Hematopoietic multipotent progenitor cell treated with erythropoietin and hydrocortisone succinate and interleukin-3 and kit ligand, for 8 days (in vitro differentiated cells): ENCODE data around the gene PRR15L.
A peak's percentile ranks its signal among the peaks of the same experiment; 100 is the strongest.

Experiments
- DNase-seq: peaks from one replicate; pipeline ENCODE4 v3.0.0-alpha.2; 2015

PRR15L gene

DNA sequence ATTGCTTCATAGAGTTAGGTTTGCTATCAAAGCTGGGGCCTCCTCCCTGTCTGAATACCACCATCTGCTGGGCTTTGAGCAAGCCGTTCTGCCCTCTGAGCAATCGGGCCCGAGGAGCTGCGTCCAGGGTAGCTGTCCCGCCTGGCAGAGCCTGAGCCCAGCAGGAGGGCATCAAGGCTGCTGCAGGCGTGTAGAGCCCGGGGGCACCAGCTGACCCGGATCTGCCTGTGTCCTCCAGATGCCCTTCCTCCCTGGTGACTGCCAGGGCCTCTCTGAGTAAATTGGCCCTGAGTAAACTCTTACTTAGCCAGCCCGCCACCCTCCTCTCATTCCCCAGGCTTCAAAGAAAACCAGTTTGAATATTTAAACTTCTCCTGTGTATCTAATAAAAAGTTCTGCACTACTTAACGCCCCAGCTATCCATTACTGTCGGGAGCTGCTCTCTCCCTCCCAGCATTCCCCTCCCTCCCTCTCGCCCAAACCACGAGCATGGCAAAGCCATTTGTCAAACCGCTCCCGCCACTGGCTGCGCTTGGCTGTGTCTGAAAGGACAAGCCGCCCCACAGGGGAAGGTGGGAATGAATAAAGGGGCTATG, 29.7 kb upstream of the PRR15L start:
- DNase-seq, result no peak

DNA sequence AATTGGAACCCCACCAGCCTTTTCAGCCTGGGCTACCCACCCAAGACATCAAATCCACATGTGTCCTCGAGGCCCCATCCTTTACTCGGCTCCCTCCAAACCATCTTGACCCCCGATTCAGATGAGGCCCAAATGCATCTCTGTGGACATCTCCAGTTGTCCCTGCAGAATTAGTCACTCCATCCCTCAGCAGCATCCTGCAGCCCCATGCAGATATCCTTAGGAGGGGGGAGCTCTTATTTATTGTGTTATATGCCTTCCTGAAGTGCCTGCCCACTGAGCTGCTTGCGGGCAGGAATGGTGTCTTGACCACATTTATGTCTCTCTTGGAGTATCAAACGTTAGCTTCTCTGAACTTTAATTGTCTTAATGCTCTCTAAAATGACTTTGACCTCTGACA, 28.8 kb upstream of the PRR15L start:
- DNase-seq, result no peak

DNA sequence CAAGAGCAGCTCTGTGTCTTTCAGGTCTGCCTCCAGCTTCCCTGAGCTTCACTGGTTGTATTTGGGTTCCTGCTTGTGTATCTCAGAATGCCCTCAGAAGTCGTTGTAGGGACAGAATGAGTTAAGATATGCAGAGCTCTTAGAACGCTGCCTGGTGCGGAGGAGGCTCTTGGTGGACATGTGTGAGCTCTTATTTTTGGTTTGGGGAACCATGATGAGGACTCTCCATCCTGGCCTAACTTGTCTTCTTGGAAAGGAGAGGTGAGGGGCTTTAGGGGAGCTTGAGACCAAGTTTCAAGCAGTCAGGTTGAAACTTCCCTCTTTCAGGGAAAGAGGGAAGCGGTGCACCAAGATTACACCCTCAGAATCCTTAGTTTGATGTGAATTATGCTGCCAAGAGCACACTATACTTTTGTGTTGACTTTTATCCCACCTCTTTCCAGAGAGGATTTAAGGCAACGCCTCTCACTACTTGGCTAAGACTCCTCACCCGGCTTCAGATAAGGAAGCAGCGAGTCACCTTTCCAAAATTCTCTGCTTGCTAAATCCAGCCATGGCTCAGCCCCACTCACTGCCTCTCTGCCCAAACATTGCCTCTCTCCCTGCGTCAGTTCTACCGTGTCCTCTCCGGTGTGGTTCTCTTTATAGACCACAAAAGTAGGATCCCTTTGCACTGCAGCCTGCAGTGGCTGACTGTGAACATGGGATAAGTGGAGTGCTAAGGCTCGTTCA, 26.0 kb upstream of the PRR15L start:
- no peak for DNase-seq

DNA sequence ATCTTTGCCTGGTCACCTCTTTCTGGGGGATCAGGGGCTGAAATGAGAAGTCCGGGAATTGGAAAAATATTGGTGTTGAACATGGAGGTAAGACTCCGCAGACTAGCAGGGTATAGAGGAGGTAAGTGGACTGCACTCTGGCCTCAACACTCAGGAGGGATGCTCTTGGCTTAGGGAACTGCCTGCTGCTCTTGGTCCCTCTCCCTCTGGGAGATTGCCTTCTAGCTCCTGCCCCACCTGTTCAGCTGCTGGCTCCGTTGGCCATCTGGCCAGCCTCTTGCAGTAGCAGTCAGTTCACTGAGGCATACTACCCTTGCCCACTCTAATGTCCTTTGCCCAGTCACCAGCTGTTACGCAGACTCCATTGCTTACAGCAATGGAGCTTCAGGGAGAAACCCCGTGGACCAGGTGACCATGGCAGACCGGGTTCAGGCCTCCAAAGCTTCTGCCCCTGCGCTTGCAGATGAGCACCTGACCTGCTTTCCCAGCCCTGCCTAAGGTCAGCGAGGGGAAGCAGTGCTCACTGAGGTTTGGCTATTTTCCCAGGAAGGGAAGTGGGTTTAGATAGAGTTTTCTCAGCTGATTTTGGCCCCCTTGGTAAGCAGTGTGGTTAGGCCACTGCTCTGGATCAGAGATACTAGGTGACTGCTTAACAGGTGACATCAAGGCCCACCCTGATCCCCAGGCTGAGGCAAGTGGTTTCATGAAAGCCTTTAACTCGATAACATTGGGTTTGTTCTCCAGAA, 25.1 kb upstream of the PRR15L start:
- DNase-seq, result no peak

DNA sequence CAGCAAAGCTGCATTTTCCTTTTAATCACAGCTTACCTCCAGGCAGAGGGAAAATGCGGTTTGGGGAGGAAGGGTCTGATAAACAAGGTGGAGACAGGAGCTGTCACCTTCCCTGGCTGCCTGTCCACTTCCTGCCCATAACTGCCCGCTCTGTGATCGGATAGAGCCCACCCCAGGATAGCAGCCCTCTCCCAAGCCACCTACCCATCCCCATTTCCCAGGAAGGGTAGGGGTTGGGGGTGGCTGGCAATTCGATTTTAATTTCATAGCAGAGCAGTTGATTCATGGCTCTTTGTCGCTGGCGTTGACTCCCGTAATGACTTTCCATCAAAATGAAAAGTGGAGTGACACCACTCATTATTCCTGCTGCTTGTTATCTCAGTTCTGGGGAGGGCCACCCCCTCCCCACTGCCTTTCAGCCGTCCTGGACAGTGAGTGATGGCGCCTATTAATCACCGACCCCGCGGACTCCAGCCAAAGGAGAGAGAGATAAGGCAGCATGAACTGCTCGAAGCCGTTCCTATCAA, 24.5 kb upstream of the PRR15L start:
- DNase-seq, result no peak

DNA sequence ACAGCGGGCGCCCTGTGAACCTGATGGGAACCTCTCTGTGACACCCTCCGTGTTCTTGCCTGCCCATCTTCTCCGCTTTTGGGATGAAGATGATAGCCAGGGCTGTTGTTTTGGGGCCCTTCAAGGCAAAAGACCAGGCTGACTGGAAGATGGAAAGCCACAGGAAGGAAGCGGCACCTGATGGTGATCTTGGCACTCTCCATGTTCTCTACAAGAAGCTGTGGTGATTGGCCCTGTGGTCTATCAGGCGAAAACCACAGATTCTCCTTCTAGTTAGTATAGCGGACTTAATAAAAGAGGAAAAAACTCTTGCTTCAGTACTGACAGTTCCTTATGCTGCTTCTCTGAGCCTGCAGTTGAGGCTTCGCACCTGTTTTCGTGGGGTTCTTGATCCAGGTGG, 23.8 kb upstream of the PRR15L start:
- DNase-seq, result peak; percentile 27

DNA sequence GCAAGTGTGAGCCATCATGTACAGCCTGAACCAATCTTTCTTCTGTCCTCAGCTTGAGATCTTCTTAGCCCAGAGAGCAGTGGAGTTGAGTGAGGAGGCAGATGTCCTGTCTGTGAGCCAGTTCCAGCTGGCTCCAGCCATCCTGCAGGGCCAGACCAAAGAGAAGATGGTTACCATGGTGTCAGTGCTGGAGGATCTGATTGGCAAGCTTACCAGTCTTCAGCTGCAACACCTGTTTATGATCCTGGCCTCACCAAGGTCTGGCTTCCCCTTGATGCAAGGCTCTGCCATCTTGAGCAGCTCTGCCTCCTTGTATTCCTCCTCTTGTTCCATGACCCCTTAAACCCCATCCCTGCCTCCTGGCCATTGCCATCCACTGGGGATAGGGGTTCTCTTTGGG, 22.9 kb upstream of the PRR15L start:
- no peak for DNase-seq

DNA sequence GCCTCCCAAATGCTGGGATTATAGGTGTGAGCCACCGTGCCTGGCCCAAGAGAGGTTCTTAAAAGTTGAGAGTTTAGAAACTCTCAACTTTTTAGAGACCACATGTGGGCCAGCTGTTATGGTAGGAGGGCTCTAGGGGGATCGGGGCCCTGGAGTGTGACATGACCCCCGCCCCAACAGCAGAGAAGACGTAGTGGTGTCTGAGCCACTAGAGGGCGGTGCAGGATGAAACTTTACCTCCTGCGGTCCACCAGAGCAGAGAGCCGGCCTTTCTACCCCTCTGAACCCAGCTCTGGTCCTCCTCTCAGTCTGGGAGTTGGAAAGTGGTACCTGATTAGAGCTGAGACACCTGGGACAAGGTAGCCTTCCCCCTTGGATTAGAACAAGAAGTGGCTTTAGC, 20.6 kb upstream of the PRR15L start:
- peak; percentile 61 for DNase-seq

DNA sequence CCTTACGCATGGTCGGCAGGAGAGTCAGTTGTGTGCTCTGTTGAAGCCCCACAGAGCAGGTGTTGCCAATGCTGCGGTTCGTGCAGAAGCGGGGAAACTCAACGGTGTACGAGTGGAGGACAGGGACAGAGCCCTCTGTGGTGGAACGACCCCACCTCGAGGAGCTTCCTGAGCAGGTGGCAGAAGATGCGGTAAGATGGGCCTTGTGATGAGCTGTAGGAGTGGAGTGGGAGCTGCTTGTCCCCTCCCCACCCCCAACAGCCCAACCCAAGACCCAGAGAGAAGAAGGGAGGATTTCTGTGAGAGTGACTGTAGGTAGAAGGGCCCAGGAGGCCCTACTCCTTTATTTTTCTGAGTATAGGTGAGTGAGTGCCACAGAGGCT, 18.1 kb upstream of the PRR15L start:
- no peak for DNase-seq

DNA sequence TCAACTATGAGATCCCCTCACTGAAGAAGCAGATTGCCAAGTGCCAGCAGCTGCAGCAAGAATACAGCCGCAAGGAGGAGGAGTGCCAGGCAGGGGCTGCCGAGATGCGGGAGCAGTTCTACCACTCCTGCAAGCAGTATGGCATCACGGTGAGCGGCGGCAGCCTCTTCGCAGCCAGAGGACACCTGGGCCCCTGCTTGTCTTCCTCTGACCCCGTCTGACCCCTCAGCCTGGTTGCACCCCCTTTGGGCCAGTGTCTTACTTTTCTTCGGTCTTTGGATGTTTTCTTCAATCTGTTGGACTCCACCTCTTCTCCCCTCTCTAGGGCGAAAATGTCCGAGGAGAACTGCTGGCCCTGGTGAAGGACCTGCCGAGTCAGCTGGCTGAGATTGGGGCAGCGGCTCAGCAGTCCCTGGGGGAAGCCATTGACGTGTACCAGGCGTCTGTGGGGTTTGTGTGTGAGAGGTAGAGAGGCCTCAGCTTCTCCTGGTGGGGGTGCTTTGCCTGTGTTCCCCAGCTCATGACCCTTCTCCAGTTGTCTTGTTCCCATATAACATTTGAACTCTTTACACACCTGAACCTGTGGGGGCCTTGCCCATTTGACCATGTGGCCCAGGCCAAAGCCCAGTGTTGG, 17.6 kb upstream of the PRR15L start:
- DNase-seq, result no peak

DNA sequence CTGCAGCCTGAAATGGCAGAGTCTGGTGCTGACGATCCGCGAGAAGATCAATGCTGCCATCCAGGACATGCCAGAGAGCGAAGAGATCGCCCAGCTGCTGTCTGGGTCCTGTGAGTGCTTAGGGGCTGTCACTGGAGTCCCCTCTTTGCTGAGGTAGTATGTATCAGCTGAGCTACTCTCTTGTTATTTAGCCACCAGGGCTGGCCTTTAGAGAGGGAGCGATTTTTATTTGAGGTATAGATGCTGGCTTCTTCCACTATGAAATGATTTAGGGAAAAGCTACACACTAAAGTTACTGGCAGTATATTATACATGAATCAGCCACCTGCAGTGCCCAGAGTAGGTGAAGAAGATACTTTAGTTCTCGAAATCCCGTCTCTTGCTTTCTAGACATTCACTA, 15.9 kb upstream of the PRR15L start:
- no peak for DNase-seq

DNA sequence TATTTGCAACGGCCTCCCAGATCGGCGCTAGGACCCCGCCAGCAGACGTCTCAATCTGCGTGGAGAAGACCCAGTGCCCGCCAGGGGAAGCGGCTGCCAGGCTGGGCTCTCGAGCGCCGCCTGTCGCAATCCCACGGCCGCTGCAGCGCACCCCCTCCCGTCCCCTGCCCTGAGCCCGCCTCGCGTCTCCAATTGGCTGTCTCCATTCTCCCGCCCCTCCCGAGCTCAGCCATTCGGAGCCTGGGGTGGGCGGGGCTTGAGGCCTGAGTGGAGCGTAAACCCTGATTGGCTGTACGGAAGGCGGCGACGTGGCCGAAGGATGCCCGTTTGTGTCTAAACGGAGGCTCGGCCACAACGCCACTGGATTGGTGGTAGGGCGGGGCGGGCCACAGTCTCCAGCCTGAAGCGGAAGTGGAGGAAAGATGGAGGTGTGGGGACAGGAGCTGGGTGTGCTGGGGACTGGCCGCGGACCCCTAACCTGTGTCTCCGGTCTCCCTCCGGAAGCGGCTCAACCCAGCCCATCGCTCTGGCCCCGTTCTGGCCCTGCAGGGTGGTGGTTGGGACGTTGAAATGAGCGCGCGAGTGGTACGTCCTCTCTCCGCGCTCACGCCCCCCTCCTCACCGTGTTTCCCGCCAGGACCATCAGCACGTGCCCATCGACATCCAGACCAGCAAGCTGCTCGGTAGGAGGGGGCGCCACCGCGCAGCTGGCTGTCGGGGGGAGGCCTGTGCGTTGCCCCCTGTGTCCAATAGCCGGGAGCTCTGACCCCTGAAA, 13.2 kb upstream of the PRR15L start, which contains the start of gene CDK5RAP3:
CDK5RAP3 (plus strand) TSS at position 389 of the 775 bp plus-strand sequence; CDS start at position 423, 34 bp downstream.
- peak; percentile 99 for DNase-seq

DNA sequence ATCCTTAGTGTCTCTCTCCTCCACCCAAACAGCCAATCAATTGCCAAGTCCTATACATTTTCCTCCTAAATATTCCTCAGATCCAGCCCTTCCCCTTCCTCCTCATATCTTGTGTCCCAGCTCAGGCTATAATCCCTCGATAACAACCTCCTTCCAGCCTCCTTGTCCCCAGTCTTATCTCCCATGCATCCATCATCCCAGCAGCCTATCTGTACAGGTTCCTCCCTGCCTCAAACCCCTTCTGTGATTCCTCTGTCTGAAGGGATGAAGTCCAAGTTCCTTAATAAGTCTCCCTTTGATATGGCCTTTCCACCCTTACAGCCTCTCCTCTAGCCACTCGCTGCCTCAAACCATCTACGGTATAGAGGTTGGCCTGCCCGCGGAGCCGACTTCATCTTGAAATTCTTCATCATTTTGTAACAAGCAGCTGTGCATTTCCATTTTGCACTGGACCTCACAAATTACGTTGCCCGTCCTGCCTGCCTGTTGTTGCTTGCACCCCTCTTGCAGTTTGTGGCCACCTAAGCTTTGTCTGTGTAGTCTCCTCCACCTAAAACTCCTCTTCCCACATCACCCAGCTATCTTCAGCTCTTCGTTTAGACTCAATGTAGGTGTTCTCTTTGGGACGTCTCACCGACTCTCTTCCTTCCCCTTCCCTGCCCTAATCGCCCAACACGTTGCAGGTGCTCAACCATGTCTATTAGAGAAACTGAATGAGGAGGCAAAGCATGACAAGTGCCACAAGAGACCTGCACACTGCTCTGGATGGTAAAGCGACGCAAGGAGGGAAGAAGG, 12.4 kb upstream of the PRR15L start:
- no peak for DNase-seq

DNA sequence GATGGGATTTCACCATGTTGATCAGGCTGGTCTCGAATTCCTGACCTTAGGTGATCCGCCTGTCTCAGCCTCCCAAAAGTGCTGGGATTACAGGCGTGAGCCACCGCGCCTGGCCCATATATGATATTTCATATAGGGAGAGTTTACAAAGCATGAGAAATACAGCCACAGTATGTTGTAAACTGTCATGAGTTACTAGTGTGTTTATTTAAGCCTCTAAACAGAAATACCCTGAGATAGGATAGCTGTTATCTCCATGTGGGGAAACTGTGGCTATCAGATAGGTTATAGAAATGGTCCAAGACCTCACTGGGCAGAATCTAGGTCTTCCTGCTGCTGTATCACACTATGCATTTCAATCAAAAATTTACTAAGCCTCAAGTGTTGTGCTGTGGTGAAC, 11.2 kb upstream of the PRR15L start:
- DNase-seq, result no peak

DNA sequence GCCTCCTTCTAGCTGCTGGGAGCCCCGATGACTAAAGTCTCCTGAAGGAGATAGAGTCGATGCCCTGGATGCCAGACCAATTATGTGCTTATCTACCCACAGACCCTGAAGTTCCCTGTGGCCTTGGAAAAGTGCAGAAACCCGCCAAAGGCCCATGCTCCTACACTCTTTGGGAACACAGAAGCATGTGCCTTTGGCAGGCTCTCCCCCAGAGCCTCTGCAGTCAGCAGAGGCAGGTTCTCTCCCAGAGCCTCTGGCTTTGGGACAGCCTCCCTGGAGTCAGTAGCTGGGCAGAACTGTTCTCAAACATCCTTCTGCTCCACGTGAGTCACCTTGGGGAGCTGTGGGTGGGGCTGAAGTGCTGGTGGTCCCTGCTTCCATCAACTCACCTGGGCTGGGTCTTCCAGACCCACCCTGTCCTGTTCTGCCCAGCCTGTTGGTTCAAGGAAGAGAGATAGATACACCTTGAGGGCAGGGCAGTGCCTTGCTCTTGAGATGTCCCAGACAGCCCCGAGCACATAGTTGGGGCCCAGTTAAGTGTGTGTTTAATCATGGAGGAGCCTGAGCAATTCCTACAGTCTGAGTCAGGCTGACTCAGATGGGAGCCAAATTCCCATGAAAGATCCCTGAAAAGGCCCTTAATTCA, 10.0 kb upstream of the PRR15L start:
- no peak for DNase-seq

DNA sequence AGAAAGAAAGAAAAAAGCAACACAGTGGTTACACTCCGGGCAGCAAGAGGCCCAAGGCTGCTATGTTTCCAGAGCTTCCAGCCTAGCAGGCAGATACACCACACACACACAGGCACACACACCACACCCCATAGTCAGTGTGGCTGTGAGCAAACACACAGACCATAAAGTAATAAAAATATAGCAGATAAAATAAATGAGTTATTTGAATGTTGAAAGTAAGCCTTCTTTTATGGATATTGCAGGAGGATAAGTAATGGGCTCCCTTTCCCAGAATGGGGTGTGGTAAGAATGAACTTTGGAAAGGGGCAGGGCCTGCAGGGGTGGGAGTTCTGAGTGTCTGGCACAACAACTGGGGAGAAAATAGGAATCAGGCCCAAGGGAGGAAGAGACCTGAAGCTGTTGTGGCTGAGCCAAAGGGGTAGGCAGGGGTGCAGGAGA, 8.4 kb upstream of the PRR15L start:
- no peak for DNase-seq

DNA sequence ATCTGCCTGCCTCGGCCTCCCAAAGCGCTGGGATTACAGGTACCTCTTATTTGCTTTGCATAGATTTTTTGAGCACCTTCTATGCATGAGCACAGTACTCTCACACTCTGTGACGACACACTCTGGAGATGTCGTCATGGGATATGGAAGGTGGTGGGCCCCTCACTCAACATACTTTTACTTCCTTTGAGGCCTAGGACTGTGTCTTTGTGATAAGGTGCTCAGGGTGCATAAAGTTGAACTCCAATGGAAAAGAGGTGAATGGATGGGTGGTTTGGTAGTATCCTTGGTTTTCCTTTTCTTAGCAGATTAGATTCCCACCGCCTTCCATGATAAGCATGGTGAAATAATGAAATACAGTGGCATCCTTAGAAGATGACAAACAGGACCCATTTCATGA, 7.2 kb upstream of the PRR15L start:
- no peak for DNase-seq

DNA sequence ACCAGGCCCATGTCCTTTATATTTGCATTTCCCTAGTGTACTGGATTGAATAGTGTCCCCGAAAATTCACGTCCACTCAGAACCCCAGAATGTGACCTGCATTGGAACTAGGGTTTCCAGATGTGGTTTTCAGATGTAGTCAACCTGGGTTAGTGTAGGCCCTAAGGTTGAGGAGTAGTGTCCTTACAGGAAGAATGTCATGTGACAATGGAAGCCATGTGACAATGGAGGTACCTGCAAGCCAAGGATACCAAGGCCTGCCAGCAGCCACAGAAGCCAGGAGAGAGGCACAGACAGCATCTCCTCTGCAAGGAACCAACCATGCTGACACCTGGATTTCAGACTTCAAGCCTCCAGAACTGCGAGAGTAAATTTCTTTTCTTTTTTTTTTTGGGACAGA, 5.2 kb upstream of the PRR15L start:
- DNase-seq, result no peak

DNA sequence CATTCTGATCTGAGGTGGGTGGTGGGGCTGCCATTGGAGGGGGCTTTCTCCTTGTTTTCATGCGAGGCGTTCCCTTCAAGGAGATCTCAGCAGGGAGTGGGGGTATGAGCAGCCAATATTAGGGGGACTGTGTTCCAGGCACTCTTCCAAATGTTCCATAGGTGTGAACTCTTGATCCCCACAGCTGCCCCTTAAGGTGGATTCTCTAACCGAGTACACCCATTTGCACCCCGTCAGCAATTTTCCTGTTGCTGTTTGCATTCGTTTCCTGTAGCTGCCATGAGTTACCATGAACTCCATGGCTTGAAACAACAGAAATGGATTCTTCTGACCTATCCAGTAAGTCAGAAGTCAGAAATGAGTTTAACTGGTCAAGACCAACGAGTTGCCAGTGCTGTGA, 3.7 kb upstream of the PRR15L start:
- DNase-seq, result no peak

DNA sequence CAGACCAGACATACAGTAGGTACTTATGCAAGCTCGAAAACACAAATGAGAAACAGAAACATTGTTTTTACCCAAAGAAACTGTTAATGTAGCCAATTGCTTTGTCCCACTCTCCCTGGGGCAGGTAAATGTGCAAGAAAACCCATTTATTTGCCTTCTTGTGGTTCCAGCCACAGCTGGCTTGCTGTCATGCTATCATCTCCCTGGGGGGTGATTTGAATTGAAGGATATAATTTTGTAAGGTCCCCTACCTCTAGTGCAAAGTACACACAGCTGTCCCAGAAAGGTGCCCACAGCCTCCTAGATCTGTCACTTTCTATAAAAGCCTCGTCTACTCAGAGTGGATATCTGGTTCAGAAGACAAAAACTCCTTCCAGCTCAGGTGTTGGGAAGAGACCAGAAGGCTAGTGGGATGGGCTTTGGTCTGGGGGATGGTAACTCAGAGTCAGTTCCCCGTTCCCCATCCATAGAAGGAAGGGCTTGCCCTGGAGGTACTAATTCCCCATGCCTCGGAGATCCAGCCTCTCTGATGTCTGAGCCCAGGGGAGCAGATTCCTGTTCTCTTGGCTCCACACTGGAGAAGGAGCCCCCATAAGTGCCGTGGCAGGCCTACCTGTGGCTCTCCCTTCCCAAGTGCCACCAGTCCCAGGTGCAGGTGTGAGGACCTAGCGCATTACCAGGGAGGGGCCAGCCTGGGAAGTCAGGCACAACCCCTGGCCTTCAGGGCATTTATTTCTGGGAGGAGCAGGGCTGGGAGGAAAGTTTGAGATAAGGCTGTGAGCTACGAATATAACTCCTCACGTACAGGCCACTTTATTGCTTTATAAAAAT, 2.4 kb upstream of the PRR15L start:
- DNase-seq, result no peak
